GM19025 (cell line): ENCODE data around the gene CRIP3.

ENCODE experiments used
- ATAC-seq: cut with Tn5 transposase; IDR thresholded peaks from one replicate; pipeline ENCODE4 v1.9.1; 2021; ENCODE audit warnings: mild to moderate bottlenecking, low read depth, moderate library complexity; ENCODE audit not compliant: unreplicated experiment

CRIP3 gene

DNA sequence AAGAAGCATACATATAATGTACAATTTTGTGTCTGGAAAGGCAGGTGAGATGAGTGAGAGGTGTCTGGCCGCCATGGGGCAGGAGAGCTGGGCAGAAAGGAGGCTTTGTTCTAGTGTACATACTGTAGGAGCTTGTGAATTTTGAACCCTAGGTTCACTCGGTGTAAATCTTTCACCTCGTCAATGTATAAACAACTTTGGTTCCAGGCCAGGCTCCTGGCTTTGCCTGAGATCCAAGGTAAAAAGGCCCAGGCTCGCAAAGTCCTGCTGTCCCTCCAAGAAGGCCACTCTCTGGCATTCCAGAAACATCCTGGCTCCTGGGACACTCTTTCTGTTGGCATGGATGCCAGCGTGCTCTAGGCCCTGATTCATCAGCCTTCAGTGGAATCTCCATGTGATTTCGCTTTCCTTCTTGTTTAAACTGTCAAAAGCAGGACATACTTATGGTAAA, 17.7 kb downstream of the CRIP3 start:
- no peak for ATAC-seq

- ATAC-seq: no peak
Observed at GRCh38 chr6:43290339-43290904, 18.2 kb downstream of the CRIP3 start.

DNA sequence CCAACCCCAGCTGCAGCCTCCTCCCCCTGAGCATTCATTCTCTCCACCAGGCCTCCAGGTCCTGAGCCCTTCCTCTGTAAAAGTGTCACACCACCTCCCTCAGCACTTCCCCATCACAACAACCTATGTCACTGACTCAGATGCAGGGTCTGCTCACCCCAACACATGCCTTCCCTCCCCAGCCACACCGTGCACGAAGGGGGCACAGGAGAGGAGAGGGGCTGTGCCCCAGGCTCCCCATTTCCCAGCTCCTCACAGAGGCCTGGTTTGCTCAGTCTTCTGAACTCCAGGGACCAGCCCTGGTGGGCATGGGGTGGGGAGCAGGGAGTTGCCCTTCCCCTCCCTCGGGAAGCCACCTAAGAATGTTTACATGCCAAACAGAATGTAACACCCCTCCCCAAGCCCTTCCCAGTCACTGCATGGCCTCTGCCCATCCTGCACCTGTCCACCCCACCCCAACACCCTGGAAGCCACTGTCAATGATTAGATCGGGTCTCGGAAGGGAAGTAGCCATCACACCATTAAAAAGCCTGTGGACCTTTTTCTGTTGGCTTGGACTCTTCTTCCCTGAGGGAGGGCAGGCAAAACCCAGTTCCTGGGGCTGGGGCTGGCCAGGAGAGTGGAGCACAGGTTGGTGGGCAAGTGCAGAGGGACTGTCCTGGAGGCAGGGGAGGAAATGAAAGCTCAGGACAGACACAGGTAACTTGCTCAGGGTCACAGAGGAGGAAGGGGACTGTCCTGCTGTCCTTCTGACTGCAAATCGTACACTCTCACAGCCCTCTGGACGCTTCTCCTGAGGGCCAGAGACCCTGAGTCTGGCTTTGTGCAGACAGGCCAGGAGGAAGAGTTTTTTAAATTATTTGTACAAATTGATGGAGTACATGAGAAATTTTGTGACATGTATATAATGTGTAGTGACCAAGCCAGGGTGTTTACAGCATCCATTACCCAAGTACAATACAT, 20.6 kb downstream of the CRIP3 start:
- no peak for ATAC-seq

- ATAC-seq: no peak
Observed at GRCh38 chr6:43286980-43287716, 21.5 kb downstream of the CRIP3 start.

- ATAC-seq: no peak
Observed at GRCh38 chr6:43286456-43286979, 22.1 kb downstream of the CRIP3 start.

DNA sequence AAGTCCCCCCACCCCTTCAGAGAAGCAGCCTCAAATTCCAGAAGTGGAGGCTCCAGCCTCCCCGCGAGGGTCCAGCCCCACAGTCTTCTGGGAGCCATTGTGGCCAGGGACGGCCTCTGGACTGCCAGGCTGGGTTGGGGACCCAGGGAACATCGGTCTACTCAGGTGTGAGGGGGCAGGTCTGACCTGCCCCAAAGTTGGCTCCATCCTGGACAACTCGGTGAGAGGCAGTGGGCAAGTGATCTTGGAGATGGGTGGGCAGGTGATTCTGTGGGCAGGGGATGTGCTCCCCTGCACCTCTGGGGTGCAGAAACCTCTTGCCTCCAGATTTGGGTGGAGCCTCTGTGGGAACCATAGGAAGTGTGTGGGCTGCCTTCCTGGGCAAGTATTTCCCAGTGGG, 22.8 kb downstream of the CRIP3 start:
- no peak for ATAC-seq

DNA sequence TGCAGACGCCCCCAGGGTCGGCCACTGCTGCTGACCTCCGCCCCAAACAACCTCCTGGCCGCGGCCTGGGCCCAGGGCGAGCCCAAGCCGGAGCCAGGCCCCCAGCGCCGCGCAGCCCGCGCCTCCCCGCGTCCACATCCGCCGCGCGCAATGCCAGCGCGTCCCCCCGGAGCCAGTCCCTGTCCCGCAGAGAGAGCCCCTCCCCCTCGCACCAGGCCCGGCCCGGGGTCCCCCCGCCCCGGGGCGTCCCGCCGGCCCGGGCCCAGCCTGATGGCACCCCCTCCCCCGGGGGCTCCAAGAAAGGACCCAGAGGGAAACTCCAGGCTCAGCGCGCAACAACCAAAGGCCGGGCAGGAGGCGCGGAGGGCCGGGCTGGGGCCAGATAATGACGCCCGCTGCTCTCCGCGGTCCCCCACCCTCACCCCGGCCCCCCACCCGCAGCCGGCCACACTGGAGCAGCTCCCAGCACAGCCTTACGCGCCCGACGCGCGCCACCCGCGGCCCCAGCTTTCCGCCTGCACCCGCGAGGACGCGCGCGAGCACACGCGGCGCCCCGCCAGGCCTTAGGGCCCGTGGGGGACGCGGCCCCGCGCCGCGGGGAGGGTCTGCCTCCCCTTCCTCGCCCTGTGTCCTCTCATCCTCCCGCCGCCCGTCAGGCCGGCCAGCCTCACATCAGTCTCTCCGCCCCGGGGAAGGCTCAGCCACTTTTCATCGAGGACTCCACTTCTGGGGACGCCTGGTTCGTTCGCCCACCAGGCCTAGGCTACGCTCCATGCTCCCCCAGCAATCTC, 23.4 kb downstream of the CRIP3 start:
- no peak for ATAC-seq

DNA sequence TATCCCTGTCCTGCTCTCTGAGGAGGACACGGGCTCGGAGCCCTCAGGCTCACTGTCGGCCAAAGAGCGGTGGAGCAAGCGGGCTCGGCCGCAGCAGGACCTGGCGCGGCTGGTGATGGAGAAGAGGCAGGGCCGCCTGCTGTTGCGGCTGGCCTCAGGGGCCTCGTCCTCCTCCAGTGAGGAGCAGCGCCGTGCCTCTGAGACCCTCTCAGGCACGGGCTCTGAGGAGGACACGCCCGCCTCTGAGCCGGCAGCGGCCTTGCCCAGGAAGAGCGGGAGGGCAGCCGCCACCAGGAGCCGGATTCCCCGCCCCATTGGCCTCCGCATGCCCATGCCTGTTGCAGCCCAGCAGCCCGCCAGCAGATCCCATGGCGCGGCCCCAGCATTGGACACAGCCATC, 24.7 kb downstream of the CRIP3 start:
- ATAC-seq: no peak

DNA sequence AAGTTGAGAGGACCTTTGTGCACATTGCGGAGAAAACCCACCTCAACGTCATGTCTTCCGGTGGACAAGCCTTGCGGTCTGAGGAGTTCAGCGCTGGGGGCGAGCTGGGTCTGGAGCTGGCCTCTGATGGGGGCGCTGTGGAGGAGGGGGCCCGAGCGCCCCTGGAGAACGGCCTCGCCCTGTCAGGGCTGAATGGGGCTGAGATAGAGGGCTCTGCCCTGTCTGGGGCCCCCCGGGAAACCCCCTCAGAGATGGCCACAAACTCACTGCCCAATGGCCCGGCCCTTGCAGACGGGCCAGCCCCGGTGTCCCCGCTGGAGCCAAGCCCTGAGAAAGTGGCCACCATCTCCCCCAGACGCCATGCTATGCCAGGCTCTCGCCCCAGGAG, 25.1 kb downstream of the CRIP3 start:
- no peak for ATAC-seq

GRCh38 chr6:43282636-43283513, 25.8 kb downstream of the CRIP3 start:
- no peak for ATAC-seq

GRCh38 chr6:43282060-43282459, 26.6 kb downstream of the CRIP3 start:
- no peak for ATAC-seq

- ATAC-seq: no peak
Observed at GRCh38 chr6:43280234-43280633, 28.4 kb downstream of the CRIP3 start.

- no peak for ATAC-seq
Observed at GRCh38 chr6:43278524-43279078, 30.0 kb downstream of the CRIP3 start.

DNA sequence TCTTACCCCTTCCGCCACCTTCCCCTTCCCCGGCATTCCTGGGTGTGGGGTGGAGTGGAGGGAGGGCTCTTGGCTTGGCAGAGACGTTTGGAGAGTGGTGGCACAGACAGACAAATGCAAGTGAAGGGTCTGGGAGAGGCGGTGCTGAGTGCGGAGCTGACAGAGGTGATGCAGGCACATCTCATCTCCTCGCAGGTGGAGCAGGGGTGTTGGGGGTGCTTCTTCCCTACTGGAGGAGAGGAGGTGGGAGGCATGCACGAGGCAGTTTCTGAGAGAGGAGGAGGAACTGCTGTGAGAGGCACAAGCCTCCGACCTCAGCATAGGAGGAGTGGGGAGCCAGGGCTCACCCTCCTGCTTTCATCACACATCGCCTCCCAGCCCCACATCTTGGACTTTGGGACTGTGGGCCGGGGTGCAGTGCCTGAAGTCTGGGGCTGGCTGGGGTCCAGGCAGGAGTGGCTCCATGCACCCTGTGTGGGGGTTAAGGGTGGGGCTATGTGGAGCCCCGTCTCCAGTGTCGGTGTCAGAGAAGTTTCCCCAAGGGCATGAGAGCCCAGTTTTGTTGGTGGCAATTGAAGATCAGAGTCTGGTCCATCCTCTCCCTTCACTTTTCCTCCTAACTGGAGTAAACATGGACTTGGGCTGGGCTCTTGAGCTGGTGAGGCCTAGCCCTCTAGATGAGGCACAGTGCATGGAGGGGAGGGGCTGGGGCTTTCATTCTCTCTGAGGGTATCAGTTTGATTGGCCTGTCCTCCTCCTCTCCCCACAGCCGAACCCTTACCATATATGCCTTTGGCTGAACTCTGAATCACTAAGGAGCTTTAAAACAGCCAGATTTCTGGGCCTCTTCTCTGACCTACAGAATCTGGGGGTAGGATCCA, 30.7 kb downstream of the CRIP3 start:
- no peak for ATAC-seq

GRCh38 chr6:43277306-43277642, 31.4 kb downstream of the CRIP3 start:
- ATAC-seq: no peak

- no peak for ATAC-seq
Observed at GRCh38 chr6:43276577-43277305, 31.9 kb downstream of the CRIP3 start.

GRCh38 chr6:43275801-43276576, 32.6 kb downstream of the CRIP3 start:
- ATAC-seq: no peak
